Neural crest cell (in vitro differentiated cells): ENCODE results near the gene AZIN2. TPM values are rescaled to one million over a fixed set of nuclear protein-coding genes. Genes with fewer than 3 reads are reported as not detected.

Experiments
- DNase-seq: peaks from one replicate; pipeline ENCODE4 v3.0.0; 2021; ENCODE audit warnings: low read depth, mixed read lengths, low spot score
- H3K27ac Mint-ChIP-seq: one replicate; pipeline ENCODE4 v1.8.0; 2021; ENCODE audit warnings: mild to moderate bottlenecking, mixed read lengths; ENCODE audit not compliant: unreplicated experiment
- H3K27me3 Mint-ChIP-seq: 2 replicates; pipeline ENCODE4 v1.8.0; 2021; ENCODE audit warnings: low read depth, mild to moderate bottlenecking, mixed read lengths
- H3K36me3 Mint-ChIP-seq: 2 replicates; pipeline ENCODE4 v1.8.0; 2021; ENCODE audit warnings: low read depth, mild to moderate bottlenecking, mixed read lengths
- H3K4me1 Mint-ChIP-seq: 2 replicates; pipeline ENCODE4 v1.8.0; 2021; ENCODE audit warnings: mixed read lengths
- H3K4me3 Mint-ChIP-seq: one replicate; pipeline ENCODE4 v1.8.0; 2021; ENCODE audit warnings: mild to moderate bottlenecking, mixed read lengths
- H3K9me3 Mint-ChIP-seq: 2 replicates; pipeline ENCODE4 v1.8.0; 2021; ENCODE audit warnings: mixed read lengths
- CTCF ChIP-seq: fragments of 200-600 bp; sonication (generic); conservative IDR thresholded peaks from 2 replicates; pipeline ENCODE4 v1.5.0; 2021; ENCODE audit warnings: antibody characterized with exemption, mild to moderate bottlenecking
- total RNA-seq: library from RNA; stranded (reverse); gene quantifications from 2 replicates; pipeline ENCODE4 v1.2.1, GENCODE V29; 2021

Gene AZIN2
- total RNA-seq, 1 donor from 2014 or later = 8.1 TPM

DNA sequence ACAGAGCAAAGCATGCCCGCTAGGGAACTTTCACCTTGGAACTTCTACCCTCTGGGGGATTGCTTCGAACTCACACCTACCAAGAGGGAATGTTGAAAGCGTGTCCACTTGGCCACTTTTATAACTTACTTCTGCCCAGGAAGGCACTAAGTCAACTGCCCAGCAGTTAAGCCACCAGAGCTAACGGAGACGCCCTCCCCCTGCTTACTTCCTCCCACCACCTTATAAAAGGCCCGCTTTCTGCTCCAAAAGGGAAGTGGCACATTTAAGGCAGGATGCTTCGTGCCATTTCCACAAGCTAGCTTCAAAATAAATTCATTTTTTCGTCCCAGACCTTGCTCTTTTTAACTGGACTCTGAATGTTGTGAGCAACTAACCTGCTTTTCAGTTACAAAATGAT lies 41.1 kb upstream of the AZIN2 start:
- peaks cover 8% of the 10 kb centered on the region for H3K9me3 Mint-ChIP-seq

GRCh38 chr1:33041026-33041425 lies 39.9 kb upstream of the AZIN2 start:
- Mint-ChIP-seq H3K36me3 (peaks cover 5% of the 10 kb centered on the region), H3K27me3 (no peaks in the 10 kb centered on the region), H3K4me3 (no peak overlapping the region), H3K4me1 (peaks cover 10% of the 10 kb centered on the region), H3K27ac (no peak overlapping the region), H3K9me3 (peaks cover 8% of the 10 kb centered on the region)
- DNase-seq = no peak
- TF ChIP-seq CTCF = no peak

More for the DNA sequence above, 41.1 kb upstream of the AZIN2 start:
- Mint-ChIP-seq H3K4me1 (peaks cover 22% of the 10 kb centered on the region), H3K4me3 (no peak overlapping the region), H3K36me3 (peaks cover 5% of the 10 kb centered on the region), H3K27me3 (no peaks in the 10 kb centered on the region), H3K27ac (no peak overlapping the region)
- no peak for DNase-seq
- no peak for TF ChIP-seq CTCF

DNA sequence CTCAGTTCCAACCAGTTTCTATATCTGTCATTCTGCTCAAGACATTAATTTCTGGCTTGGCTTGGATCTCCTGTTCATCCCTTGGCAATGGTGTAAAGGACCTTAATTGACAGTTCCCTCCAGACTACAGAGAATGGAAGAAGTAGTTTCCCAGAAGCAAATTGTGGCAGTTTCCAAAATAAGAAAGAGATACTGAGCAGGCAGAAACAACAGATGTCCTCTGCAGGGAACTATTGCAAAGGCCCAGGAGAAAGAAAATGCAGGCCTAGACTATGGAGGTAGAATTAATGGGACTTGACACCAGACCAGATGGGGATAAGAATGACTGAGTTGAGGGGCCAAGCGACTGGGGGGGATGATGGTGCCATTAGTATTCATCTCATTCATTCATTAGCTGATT lies 38.1 kb upstream of the AZIN2 start:
- H3K27ac Mint-ChIP-seq = no peak overlapping the region
- DNase-seq = no peak
- H3K4me1 Mint-ChIP-seq = no peaks in the 10 kb centered on the region
- no peaks in the 10 kb centered on the region for H3K27me3 Mint-ChIP-seq
- H3K36me3 Mint-ChIP-seq = no peaks in the 10 kb centered on the region
- no peak for TF ChIP-seq CTCF
- H3K9me3 Mint-ChIP-seq = peaks cover 3% of the 10 kb centered on the region
- no peak overlapping the region for H3K4me3 Mint-ChIP-seq

- no peak for DNase-seq
- Mint-ChIP-seq H3K9me3 (peaks cover 3% of the 10 kb centered on the region), H3K27me3 (no peaks in the 10 kb centered on the region), H3K4me1 (peaks cover 1% of the 10 kb centered on the region), H3K27ac (no peak overlapping the region), H3K36me3 (no peaks in the 10 kb centered on the region), H3K4me3 (no peak overlapping the region)
- no peak for TF ChIP-seq CTCF
These were observed 37.5 kb upstream of the AZIN2 start for GRCh38 chr1:33043267-33044092.

GRCh38 chr1:33045246-33045645 lies 35.7 kb upstream of the AZIN2 start:
- Mint-ChIP-seq H3K9me3 (peaks cover 5% of the 10 kb centered on the region), H3K4me3 (no peak overlapping the region), H3K27ac (peak overlapping the region; percentile 35), H3K36me3 (peaks cover 2% of the 10 kb centered on the region), H3K27me3 (no peaks in the 10 kb centered on the region), H3K4me1 (peaks cover 3% of the 10 kb centered on the region)
- DNase-seq = no peak
- no peak for TF ChIP-seq CTCF
